Type B pancreatic cell (in vitro differentiated cells): ENCODE results near the gene CCDC102A. TPM values are rescaled to one million over a fixed set of nuclear protein-coding genes. Genes with fewer than 3 reads are reported as not detected.

ENCODE experiments used
- DNase-seq: peaks from one replicate; pipeline ENCODE4 v3.0.0; 2021; ENCODE audit warnings: mixed read lengths; ENCODE audit not compliant: unreplicated experiment; ENCODE audit errors: extremely low spot score
- H3K27ac Mint-ChIP-seq: 2 replicates; pipeline ENCODE4 v1.8.0; 2021; ENCODE audit warnings: mild to moderate bottlenecking, mixed read lengths
- H3K27me3 Mint-ChIP-seq: 2 replicates; pipeline ENCODE4 v1.8.0; 2021; ENCODE audit warnings: mixed read lengths
- H3K36me3 Mint-ChIP-seq: 2 replicates; pipeline ENCODE4 v1.8.0; 2021; ENCODE audit warnings: mixed read lengths
- H3K4me1 Mint-ChIP-seq: one replicate; pipeline ENCODE4 v1.8.0; 2021; ENCODE audit warnings: mixed read lengths; ENCODE audit not compliant: unreplicated experiment
- H3K4me3 Mint-ChIP-seq: 2 replicates; pipeline ENCODE4 v1.8.0; 2021; ENCODE audit warnings: mild to moderate bottlenecking, mixed read lengths
- H3K9me3 Mint-ChIP-seq: 2 replicates; pipeline ENCODE4 v1.8.0; 2021; ENCODE audit warnings: mixed read lengths
- CTCF ChIP-seq: fragments of 200-600 bp; sonication (generic); conservative IDR thresholded peaks from 2 replicates; pipeline ENCODE4 v1.5.0; 2021; ENCODE audit warnings: antibody characterized with exemption, mild to moderate bottlenecking
- total RNA-seq: library from RNA; stranded (reverse); gene quantifications from 2 replicates; pipeline ENCODE4 v1.2.1, GENCODE V29; 2021; ENCODE audit warnings: low replicate concordance

CCDC102A gene
- total RNA-seq, 1 donor from 2014 or later: 14.4 TPM

DNA sequence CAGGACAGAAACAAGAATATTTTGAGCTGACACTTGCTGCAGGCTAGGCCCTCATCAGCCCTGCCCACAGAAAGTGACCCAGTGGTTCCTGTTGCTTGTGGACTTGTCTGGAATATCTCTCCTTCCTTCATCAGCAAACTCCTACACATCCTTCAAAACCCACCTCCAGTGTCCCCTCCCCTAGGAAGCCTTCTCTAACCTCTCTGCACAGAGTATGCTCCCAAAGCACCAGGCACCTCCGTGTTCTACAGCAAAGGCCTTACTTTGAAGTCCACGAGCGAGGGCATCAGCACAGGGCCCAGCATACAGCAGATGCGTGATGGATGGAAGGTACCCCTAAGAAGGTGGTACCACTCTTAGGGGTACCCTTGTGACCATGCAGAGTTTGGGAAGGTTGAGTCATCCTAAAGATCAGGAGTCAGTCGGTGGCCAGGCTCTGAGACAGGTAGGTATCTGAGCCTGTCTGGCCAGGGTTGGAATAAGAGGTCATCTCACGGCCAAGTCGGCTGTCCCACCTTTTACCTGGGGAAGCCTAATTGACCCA lies 2.0 kb downstream of the CCDC102A start:
- Mint-ChIP-seq H3K27ac (peak overlapping the region; percentile 53), H3K4me3 (peak overlapping the region; percentile 90), H3K9me3 (no peaks in the 10 kb centered on the region), H3K36me3 (no peaks in the 10 kb centered on the region), H3K27me3 (peaks cover 37% of the 10 kb centered on the region), H3K4me1 (peaks cover 52% of the 10 kb centered on the region)
- TF ChIP-seq CTCF: no peak
- peak; percentile 34 for DNase-seq

DNA sequence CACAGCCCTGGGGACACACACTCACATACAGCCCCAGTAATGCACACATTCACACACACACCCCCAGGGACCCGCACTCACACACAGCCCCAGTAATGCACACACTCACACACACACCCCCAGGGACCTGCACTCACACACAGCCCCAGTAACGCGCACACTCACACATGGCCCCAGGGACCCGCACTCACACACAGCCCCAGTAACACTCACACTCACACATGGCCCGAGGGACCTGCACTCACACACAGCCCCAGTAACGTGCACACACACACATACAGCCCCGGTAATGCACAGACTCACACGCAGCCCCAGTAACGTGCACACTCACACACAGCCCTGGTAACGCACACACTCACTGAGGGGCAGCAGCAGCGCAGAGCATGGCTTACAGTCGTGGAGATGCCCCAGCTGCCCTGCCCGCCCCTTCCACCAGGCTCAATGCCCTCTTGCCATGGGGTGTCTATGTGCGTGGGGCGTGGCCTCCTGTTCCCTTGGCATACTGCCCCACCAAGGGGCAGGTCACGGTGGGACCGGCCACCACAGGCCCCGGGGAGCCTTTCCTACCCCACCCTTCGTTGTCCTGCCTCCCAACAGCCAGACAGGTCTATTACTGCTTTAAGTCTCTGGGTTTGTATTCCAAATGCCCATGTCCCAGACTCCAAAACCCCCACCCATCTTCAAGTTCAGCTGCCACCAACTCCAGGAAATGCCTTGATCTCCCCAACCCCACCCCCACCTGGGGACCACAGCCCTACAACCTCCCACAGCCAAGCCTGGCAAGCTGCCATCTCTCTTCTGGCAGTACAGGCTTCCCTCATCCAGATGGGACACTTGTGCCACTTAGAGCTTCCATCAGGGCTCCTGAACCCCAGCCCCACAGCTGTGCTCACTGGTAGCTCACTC lies 2.7 kb downstream of the CCDC102A start:
- Mint-ChIP-seq H3K27ac (peak overlapping the region; percentile 53), H3K9me3 (no peaks in the 10 kb centered on the region), H3K4me1 (peaks cover 52% of the 10 kb centered on the region), H3K4me3 (peak overlapping the region; percentile 90), H3K27me3 (peaks cover 40% of the 10 kb centered on the region), H3K36me3 (no peaks in the 10 kb centered on the region)
- no peak for TF ChIP-seq CTCF
- DNase-seq: peak; percentile 57

GRCh38 chr16:57532266-57532625 lies 4.1 kb downstream of the CCDC102A start:
- DNase-seq: peak; percentile 54
- H3K4me3 Mint-ChIP-seq: peak overlapping the region; percentile 73

GRCh38 chr16:57531635-57532265 lies 4.6 kb downstream of the CCDC102A start:
- H3K27me3 Mint-ChIP-seq: peaks cover 38% of the 10 kb centered on the region
- H3K4me3 Mint-ChIP-seq: peak overlapping the region; percentile 77
- H3K9me3 Mint-ChIP-seq: no peaks in the 10 kb centered on the region
- H3K36me3 Mint-ChIP-seq: no peaks in the 10 kb centered on the region
- DNase-seq: peak; percentile 22
- no peak overlapping the region for H3K27ac Mint-ChIP-seq
- no peak for TF ChIP-seq CTCF
- H3K4me1 Mint-ChIP-seq: peaks cover 43% of the 10 kb centered on the region

More at GRCh38 chr16:57532266-57532625, 4.1 kb downstream of the CCDC102A start:
- TF ChIP-seq CTCF: no peak
- Mint-ChIP-seq H3K27me3 (peaks cover 38% of the 10 kb centered on the region), H3K9me3 (no peaks in the 10 kb centered on the region), H3K4me1 (peaks cover 46% of the 10 kb centered on the region), H3K27ac (no peak overlapping the region), H3K36me3 (no peaks in the 10 kb centered on the region)

- H3K27ac Mint-ChIP-seq: no peak overlapping the region
- no peak for TF ChIP-seq CTCF
- no peak for DNase-seq
- H3K4me3 Mint-ChIP-seq: peak overlapping the region; percentile 77
- H3K9me3 Mint-ChIP-seq: no peaks in the 10 kb centered on the region
- H3K36me3 Mint-ChIP-seq: no peaks in the 10 kb centered on the region
- peaks cover 38% of the 10 kb centered on the region for H3K27me3 Mint-ChIP-seq
- H3K4me1 Mint-ChIP-seq: peaks cover 43% of the 10 kb centered on the region
Measured at GRCh38 chr16:57531253-57531575, 5.2 kb downstream of the CCDC102A start.
